Neural progenitor cell (in vitro differentiated cells): Measurements from ENCODE around the gene DGLUCY.

Experiments
- CTCF ChIP-seq: fragments of 200-600 bp; sonication (generic); IDR thresholded peaks from 2 replicates; pipeline ENCODE4 v1.5.1; 2017; ENCODE audit warnings: antibody characterized with exemption, mild to moderate bottlenecking
- EZH2 ChIP-seq: fragments of 200-600 bp; sonication (generic); IDR thresholded peaks from 2 replicates; pipeline ENCODE4 v1.6.1; 2017; ENCODE audit warnings: antibody characterized with exemption, mild to moderate bottlenecking, moderate library complexity

DNA sequence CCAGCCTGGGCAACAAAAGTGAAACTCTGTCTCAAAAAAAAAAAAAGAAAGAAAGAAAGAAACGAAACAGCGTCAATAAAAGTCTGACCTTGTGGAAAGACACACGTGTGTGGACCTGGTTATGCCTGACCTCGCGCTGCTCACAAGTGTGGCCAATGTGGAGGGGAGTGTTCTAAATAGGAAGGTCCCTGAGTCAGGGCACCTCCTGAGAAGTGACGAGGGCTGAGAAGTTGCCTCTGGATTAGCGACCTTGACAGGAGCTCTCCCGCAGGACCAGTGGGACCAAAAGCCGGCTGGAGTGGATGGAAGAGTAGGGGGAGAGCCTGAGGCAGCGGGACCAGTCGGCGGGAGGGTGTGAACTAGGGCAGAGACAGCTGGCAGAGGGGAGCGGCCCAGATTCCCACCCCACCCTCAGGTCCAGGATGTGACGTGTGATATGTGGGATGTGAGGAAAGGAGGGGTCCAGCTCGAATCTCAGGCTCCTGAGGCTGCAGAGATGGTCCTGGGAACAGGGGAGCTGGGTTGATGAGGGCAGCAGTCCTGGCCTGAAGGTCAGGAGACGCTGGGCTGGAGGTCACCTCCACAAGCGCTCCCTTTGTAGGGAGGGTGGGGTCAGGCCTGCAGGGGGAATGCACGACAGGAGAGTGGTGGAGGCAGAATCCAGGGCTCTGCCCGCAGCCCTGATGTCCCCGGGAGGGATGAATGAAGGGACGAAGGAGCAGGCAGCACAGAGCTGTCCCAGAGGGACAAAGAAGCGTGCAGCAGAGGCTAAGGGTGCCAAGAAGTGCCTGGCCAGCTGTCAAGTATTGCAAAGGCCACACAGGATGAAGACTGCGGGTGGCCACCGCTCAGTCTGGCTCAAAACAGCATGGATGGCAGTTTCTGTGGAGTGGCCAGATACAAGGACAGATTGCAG lies 155.5 kb downstream of the DGLUCY start:
- no peak for TF ChIP-seq CTCF
- no peak for TF ChIP-seq EZH2
